ENCODE data around the gene ACVR1B.
"Not testable (repeated sequence)": the region's sequence is repeated elsewhere in the genome, so short reads cannot be mapped to it uniquely, and the experiment has no call there.

ACVR1B gene

GRCh38 chr12:51972422-51972812 lies 20.9 kb downstream of the ACVR1B start:
- DNase-seq: no peak

DNA sequence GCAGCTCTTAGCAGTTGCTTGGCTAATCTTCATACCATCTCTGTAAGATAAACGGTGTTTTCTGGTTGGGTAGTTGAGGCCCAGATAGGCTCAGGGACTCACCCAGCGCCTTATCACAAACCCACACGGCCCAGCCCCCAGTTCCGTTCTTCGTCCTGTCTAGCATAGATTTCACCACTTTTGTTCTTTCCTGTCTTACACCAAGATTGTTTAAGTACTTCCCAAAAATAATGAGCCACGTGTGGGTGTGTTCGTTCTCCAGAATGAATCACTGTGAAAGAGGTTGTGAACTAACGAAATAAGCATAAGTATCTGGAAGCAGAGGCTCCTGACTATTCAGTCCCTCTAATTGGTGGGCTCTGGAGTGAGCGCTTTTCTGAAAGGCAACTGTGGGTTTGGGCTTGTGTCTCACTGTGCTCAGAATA lies 21.4 kb downstream of the ACVR1B start:
- DNase-seq: peak; percentile 60

- DNase-seq: no peak
Measured at GRCh38 chr12:51973560-51973959, 22.1 kb downstream of the ACVR1B start.

GRCh38 chr12:51974646-51975045 lies 23.1 kb downstream of the ACVR1B start:
- DNase-seq: no peak

DNA sequence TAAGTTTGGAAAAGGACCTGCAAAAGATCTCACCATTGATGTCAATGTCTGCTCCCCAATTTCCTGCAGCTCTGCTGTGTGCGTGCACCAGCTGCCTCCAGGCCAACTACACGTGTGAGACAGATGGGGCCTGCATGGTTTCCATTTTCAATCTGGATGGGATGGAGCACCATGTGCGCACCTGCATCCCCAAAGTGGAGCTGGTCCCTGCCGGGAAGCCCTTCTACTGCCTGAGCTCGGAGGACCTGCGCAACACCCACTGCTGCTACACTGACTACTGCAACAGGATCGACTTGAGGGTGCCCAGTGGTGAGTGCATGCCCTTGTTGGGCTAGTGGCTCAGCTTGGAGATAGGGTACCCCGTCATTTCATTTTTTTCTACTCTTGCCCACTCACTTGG lies 23.7 kb downstream of the ACVR1B start:
- DNase-seq: no peak

DNA sequence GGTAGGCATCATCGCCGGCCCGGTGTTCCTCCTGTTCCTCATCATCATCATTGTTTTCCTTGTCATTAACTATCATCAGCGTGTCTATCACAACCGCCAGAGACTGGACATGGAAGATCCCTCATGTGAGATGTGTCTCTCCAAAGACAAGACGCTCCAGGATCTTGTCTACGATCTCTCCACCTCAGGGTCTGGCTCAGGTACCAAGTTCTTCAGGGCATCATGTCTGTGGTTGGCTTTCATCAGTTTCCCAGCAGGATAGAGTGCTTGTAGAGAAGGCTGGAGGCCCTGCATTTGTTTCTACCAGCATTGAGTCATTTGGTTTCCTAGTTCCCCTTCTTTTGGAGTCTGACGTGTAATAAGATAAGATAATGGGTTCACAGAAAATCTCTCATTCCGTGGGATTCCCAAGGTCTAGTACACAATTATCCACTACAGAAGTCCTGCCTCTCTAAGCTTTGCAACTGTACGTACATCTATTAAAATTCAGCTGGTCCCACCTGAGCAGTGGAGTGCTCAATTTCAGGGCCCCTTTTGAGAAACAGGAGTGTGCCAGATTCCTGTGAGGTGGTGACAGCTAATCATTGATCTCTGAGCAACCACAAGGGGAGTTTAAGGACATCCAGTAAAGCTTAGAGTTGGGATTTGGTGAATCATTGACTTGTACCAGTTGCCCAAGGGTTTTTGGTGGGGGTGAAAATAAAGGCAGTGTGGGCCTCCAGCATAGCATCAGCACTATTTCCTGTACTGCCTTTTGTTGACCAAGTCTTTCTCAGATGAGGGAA lies 25.1 kb downstream of the ACVR1B start:
- DNase-seq: no peak

DNA sequence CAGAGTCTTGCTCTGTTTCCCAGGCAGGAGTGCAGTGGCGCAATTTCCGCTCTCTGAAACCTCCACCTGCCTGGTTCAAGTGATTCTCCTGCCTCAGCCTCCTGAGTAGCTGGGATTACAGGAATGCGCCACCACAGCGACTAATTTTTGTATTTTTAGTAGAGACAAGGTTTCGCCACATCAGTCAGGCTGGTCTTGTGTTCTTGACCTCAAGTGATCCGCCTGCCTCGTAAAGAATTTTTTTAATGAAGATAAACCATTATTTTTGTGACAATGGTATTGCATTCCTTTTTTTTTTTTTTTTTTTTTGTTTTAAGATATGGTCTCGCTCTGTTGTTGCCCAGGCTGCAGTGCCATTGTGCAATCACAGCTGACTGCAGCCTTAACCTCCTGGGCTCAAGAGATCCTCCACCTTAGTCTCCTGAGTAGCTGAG lies 25.8 kb downstream of the ACVR1B start:
- no peak for DNase-seq

- not testable (repeated sequence) for DNase-seq
Measured at GRCh38 chr12:51979306-51979705, 27.8 kb downstream of the ACVR1B start.

DNA sequence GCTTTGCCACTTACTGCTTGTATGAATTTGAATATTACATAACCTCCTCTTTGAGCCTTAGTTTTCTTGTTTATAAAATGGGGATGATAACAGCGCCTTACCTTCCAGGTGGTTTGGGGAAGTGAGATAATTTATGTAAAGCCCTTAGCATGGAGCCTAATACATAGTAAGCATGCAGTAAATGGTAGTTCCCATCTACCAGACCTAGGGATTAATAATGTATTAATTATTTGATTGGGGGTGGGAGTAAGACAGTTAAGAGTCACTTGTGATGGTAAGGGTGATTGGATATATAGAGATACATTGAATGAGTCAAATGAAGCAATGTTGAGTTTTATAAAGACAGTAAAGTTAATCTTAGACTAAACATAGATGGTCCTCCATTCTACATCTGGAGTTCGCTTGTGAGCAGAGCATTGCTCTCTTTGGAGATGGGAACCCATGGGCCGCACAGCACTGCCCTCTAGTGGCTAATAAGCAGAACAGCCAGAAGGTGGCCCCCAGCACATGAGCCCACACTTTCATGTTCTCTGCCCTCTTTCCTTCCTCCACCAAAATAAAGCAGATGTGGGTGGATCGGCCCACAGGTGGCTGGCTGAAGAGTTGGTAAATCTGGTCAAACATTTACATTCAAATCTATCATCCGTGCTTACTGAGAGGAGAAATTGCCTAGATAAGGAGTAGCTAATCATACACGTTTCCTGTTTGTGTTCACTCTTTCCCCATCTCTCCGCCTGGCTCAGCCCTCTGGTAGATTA lies 28.7 kb downstream of the ACVR1B start:
- peak; percentile 76 for DNase-seq

GRCh38 chr12:51980809-51981127 lies 29.3 kb downstream of the ACVR1B start:
- no peak for DNase-seq

DNA sequence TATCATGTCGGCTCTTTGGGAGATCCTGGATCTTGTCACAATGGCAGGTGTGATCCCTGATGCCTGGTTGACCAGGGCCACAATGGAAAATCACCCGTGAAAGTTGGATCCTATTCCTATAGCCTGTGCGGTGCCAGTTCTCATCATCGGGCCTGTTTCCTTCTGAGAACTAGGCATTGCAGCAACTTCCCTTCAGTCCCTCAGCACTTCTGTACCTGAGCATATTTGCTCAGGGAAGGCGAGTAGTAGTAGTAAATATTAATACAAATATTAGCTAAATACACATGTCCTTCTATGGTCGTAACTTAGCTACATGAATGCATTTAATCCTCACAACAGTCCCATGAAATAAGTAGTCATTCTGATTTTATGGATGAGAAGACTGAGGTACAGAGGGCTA lies 33.2 kb downstream of the ACVR1B start:
- no peak for DNase-seq

DNA sequence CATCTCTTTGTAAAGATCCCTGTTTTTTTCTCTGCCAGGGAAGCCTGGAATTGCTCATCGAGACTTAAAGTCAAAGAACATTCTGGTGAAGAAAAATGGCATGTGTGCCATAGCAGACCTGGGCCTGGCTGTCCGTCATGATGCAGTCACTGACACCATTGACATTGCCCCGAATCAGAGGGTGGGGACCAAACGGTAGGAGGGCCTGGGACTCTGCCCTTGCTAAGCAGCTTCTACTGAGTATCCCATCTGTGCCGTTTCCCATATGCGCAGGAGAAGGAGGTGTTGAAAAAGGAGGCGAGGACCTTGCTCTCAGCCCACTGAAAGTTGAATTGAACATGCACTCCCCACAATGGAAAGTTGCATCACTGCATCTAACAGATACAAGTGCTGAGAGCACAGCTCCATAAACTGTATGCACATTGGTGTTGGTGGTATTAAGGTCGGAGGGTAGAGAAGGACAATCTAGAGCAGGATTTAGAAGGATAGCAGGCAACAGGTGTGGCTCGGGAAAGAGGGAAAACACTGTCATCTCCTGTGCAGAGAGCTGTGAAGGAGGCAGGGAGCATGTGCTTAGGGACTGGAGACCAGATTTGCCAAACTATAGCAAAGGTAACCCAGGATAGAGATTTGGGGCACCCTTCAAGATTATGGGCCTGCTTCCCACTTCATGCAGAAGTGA lies 33.8 kb downstream of the ACVR1B start:
- no peak for DNase-seq

DNA sequence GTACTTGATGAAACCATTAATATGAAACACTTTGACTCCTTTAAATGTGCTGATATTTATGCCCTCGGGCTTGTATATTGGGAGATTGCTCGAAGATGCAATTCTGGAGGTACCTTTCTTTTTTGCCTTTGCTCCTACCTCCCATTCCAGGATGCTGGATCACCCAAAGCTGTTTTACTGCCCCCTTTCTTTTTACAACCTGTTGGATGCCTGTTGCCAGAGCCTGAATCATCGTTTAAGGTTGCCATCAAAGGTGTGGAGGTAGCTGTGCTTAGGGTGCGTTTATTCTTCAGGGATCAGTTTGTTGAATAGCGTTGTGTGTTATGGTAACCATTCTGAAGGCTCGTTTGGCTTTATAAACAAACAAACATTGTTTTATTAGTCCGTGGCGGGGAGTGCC lies 35.3 kb downstream of the ACVR1B start:
- DNase-seq: no peak

- no peak for DNase-seq
Measured at GRCh38 chr12:51992246-51992645, 40.7 kb downstream of the ACVR1B start.

GRCh38 chr12:51994539-51994820 lies 43.0 kb downstream of the ACVR1B start:
- no peak for DNase-seq

GRCh38 chr12:51994959-51995358 lies 43.5 kb downstream of the ACVR1B start:
- no peak for DNase-seq

- DNase-seq: no peak
Measured at GRCh38 chr12:51997136-51997535, 45.6 kb downstream of the ACVR1B start.

DNA sequence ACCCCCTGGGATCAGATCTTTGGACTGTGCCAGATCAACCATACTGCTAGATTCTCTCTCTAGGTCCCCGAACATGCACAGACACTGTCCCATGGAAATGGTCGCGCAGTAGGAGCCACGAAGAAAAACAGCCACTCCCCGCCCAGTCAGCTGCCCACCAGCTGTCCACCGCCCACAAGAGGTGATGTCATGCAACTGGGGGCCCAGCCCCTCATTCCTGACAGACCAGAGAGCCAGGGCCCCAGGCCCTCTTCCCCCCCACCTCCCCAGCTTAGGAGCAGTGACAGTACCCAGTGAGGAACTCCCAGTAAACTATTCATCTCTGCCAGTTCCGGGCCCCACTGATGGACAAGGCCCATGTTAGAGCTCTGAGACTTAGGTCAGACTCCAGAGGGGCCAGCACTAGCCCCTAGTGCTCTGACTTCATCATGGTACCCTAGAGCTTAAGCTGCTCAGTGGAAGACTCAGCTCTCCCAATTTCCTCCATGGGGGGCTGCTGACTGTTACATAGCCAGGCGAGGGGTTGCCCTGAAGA lies 51.6 kb downstream of the ACVR1B start:
- no peak for DNase-seq

GRCh38 chr12:52003591-52003990 lies 52.1 kb downstream of the ACVR1B start:
- no peak for DNase-seq

DNA sequence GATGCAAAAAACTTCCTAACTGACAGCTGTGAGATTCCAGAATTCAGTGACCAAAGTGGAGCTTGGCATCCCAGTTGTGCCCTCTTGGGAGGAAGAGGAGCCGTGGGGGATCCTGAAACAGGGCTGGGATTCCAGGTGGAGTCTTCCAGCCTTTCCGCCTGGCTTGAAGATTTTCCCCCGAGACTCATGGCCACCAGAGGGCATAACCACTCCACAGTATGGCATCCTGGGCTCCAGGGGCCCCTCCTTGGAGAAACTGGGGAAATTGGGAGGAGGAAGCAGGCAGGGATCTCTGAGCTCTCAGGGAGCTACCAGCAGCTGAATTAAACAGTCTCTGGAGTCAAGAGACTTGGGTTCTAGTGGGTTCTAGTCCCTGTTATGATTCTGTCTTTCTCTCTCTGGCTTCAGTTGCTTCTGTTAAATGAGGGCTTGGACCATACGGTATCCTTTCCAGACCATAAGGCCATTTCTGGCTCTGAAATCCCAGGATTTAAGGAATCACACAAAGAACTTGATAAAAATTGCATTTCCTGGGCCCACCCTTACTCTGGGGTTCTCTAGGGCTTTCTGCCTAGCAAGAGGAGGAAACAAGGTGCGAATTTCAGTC lies 52.6 kb downstream of the ACVR1B start:
- no peak for DNase-seq

GRCh38 chr12:52005218-52005902 lies 53.9 kb downstream of the ACVR1B start:
- DNase-seq: no peak

DNA sequence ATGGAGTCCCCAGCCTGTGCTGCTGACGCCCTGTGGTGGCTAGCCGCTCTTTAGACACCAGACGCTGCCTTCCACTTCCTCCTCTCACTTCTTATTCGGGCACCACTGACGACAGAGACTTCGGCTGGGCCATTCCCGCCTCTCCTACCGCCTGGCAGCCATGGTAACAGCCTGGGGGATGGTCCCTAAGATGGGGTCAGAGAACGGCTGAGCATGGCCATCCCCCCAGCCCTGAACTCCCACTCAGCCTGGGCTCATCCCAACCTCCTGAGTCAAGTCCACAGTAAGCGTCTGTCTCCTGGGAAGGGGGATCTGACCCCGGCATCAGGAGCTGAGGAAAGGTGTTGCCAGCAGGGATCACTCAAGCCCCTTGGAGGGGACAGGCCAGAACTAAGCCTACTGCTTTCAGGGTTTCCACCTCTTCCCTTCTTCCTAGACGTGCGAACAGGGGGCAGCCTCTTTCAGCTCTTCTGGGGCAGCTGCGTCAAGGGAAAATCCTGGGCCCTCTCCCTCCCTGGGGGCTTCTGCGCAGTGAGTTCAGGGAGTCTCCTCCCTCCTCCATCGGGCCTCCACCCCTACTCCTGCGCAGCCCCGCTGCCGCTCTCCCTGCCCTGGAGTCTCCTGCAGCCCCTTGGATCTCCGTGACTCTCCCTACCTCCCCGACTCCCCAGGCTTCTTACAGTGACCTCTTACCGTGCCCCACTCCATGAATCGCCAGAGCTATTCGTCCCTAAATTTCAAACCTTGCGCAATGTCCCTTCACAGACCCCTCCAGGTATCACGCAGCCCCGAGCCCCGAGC lies 54.6 kb downstream of the ACVR1B start:
- peak; percentile 54 for DNase-seq

Data from CD4-positive, alpha-beta T cell treated with Interleukin-21 for 1 hour (primary cell).